H9 (cell line): ENCODE results near the gene NRXN3. TPM values are rescaled to one million over a fixed set of nuclear protein-coding genes. Genes with fewer than 3 reads are reported as not detected.

ENCODE experiments used
- DNase-seq: peaks from one replicate; pipeline ENCODE4 v3.0.0-alpha.2; 2017
- H2AFZ ChIP-seq: one replicate; pipeline ENCODE4 v1.6.1; 2013; ENCODE audit warnings: mild to moderate bottlenecking, low read length, control low read depth, moderate library complexity
- H2AK5ac ChIP-seq: 2 replicates; pipeline ENCODE4 v1.6.1; 2013; ENCODE audit warnings: low read length, control low read depth, mixed read lengths; ENCODE audit not compliant: insufficient read length
- H2BK120ac ChIP-seq: one replicate; pipeline ENCODE4 v1.6.1; 2013; ENCODE audit warnings: low read depth, mild to moderate bottlenecking, low read length, control low read depth, inconsistent platforms; ENCODE audit not compliant: poor library complexity, severe bottlenecking
- H2BK12ac ChIP-seq: 2 replicates; pipeline ENCODE4 v1.6.1; 2013; ENCODE audit warnings: low read length, control low read depth, mixed read lengths, low read depth; ENCODE audit not compliant: insufficient read length
- H2BK15ac ChIP-seq: 2 replicates; pipeline ENCODE4 v1.6.1; 2013; ENCODE audit warnings: low read depth, low read length, control low read depth
- H2BK20ac ChIP-seq: one replicate; pipeline ENCODE4 v1.6.1; 2013; ENCODE audit warnings: low read depth, mild to moderate bottlenecking, low read length, control low read depth, inconsistent platforms; ENCODE audit not compliant: poor library complexity, severe bottlenecking
- H2BK5ac ChIP-seq: 2 replicates; pipeline ENCODE4 v1.6.1; 2013; ENCODE audit warnings: low read length, control low read depth, mixed read lengths; ENCODE audit not compliant: insufficient read length
- H3K14ac ChIP-seq: 2 replicates; pipeline ENCODE4 v1.6.1; 2013; ENCODE audit warnings: low read length, control low read depth; ENCODE audit not compliant: insufficient read depth
- H3K18ac ChIP-seq: 2 replicates; pipeline ENCODE4 v1.6.1; 2013; ENCODE audit warnings: low read depth, mild to moderate bottlenecking, mixed read lengths, low read length, control low read depth; ENCODE audit not compliant: insufficient read length
- H3K23ac ChIP-seq: 2 replicates; pipeline ENCODE4 v1.6.1; 2013; ENCODE audit warnings: low read length, control low read depth, mixed read lengths, low read depth; ENCODE audit not compliant: insufficient read length
- H3K23me2 ChIP-seq: 2 replicates; pipeline ENCODE4 v1.6.1; 2013; ENCODE audit warnings: low read depth, mild to moderate bottlenecking, mixed read lengths, low read length, control low read depth; ENCODE audit not compliant: insufficient read length, poor library complexity, severe bottlenecking
- H3K27ac ChIP-seq: 2 replicates; pipeline ENCODE4 v1.5.1; 2013; ENCODE audit warnings: low read length, control low read depth, mixed read lengths, low read depth; ENCODE audit not compliant: insufficient read length
- H3K27me3 ChIP-seq: 2 replicates; pipeline ENCODE4 v1.6.1; 2013; ENCODE audit warnings: low read length, control low read depth, inconsistent platforms; ENCODE audit not compliant: insufficient read depth
- H3K4ac ChIP-seq: 2 replicates; pipeline ENCODE4 v1.6.1; 2013; ENCODE audit warnings: low read depth, mild to moderate bottlenecking, control low read depth, inconsistent platforms, low read length, moderate library complexity
- H3K4me1 ChIP-seq: 2 replicates; pipeline ENCODE4 v1.6.1; 2013; ENCODE audit warnings: low read length, control low read depth, inconsistent platforms; ENCODE audit not compliant: insufficient read depth
- H3K4me2 ChIP-seq: 2 replicates; pipeline ENCODE4 v1.6.1; 2013; ENCODE audit warnings: low read length, control low read depth, mixed read lengths; ENCODE audit not compliant: insufficient read length, insufficient read depth
- H3K56ac ChIP-seq: 2 replicates; pipeline ENCODE4 v1.6.1; 2013; ENCODE audit warnings: low read depth, mild to moderate bottlenecking, mixed read lengths, low read length, control low read depth; ENCODE audit not compliant: insufficient read length
- H3K79me1 ChIP-seq: 2 replicates; pipeline ENCODE4 v1.6.1; 2013; ENCODE audit warnings: low read depth, mild to moderate bottlenecking, moderate library complexity, low read length, control low read depth, inconsistent platforms; ENCODE audit not compliant: insufficient read depth, poor library complexity, severe bottlenecking
- H3K79me2 ChIP-seq: 2 replicates; pipeline ENCODE4 v1.6.1; 2013; ENCODE audit warnings: low read length, control low read depth, inconsistent platforms; ENCODE audit not compliant: insufficient read depth
- H3K9ac ChIP-seq: 2 replicates; pipeline ENCODE4 v1.6.1; 2013; ENCODE audit warnings: low read length, control low read depth, mixed read lengths; ENCODE audit not compliant: insufficient read length; ENCODE audit errors: extremely low read depth
- H3K9me3 ChIP-seq: one replicate; pipeline ENCODE4 v1.6.1; 2013; ENCODE audit warnings: low read depth, low read length, inconsistent platforms; ENCODE audit not compliant: control insufficient read depth
- H3T11ph ChIP-seq: one replicate; pipeline ENCODE4 v1.6.1; 2013; ENCODE audit warnings: mild to moderate bottlenecking, low read length, control low read depth, inconsistent platforms
- H4K20me1 ChIP-seq: one replicate; pipeline ENCODE4 v1.6.1; 2013; ENCODE audit not compliant: control insufficient read depth, insufficient read length, insufficient read depth
- H4K5ac ChIP-seq: 2 replicates; pipeline ENCODE4 v1.6.1; 2013; ENCODE audit warnings: low read depth, mild to moderate bottlenecking, mixed read lengths, low read length, control low read depth; ENCODE audit not compliant: insufficient read length
- H4K8ac ChIP-seq: replicated peaks from 2 replicates; pipeline ENCODE4 v1.6.1; 2013; ENCODE audit warnings: low read length, control low read depth, mixed read lengths, low read depth; ENCODE audit not compliant: insufficient read length
- H4K91ac ChIP-seq: 2 replicates; pipeline ENCODE4 v1.6.1; 2013; ENCODE audit warnings: low read depth, mild to moderate bottlenecking, moderate library complexity, mixed read lengths, low read length, control low read depth; ENCODE audit not compliant: insufficient read length
- H3K27ac Mint-ChIP-seq, 3 experiments: 2 replicates in 2 of 3; 3 replicates in 1 of 3; pipeline ENCODE4 v1.8.0; 2020 to 2021; ENCODE audit warnings: mixed read lengths in 3 of 3, mild to moderate bottlenecking in 1 of 3, moderate library complexity in 1 of 3
- H3K27me3 Mint-ChIP-seq: 2 replicates; pipeline ENCODE4 v1.8.0; 2021; ENCODE audit warnings: low read depth, mild to moderate bottlenecking, moderate library complexity, mixed read lengths
- H3K36me3 Mint-ChIP-seq, 3 experiments: 2 replicates in 2 of 3; 3 replicates in 1 of 3; pipeline ENCODE4 v1.8.0; 2020 to 2021; ENCODE audit warnings: low read depth in 3 of 3, mixed read lengths in 3 of 3; ENCODE audit not compliant: insufficient read depth in 1 of 3
- H3K4me1 Mint-ChIP-seq, 2 experiments: 2 replicates each; pipeline ENCODE4 v1.8.0; 2020; ENCODE audit warnings: mixed read lengths in 2 of 2
- H3K4me3 Mint-ChIP-seq, 2 experiments: 2 replicates in 1 of 2; 3 replicates in 1 of 2; pipeline ENCODE4 v1.8.0; 2020 to 2021; ENCODE audit warnings: mild to moderate bottlenecking in 2 of 2, mixed read lengths in 2 of 2, moderate library complexity in 1 of 2
- H3K9me3 Mint-ChIP-seq, 2 experiments: 2 replicates in 1 of 2; 3 replicates in 1 of 2; pipeline ENCODE4 v1.8.0; 2020; ENCODE audit warnings: mild to moderate bottlenecking in 2 of 2, mixed read lengths in 2 of 2, moderate library complexity in 1 of 2
- CTCF ChIP-seq: fragments of 200-600 bp; sonication (generic); conservative IDR thresholded peaks from 3 replicates; pipeline ENCODE4 v1.8.0; 2021; ENCODE audit warnings: antibody characterized with exemption, mild to moderate bottlenecking
- WGBS: extraction: QIAGEN DNeasy Blood & Tissue Kit; methylation state at CpG from one replicate; pipeline ENCODE4 v1.1.7; 2013; ENCODE audit warnings: missing lambda C conversion rate, low lambda C conversion rate, mixed read lengths; ENCODE audit not compliant: insufficient read length; ENCODE audit errors: extremely low coverage; 5-methylcytosine and 5-hydroxymethylcytosine counted together
- total RNA-seq: library from RNA; stranded (reverse); gene quantifications from 2 replicates; pipeline ENCODE4 v1.2.1, GENCODE V29; 2021

The NRXN3 gene
- total RNA-seq, 1 experiment from 2014 or later: 1.8 TPM

- Histone ChIP-seq H2BK120ac (no peak overlapping the region), H4K8ac (no peak overlapping the region)
- no peaks in the 10 kb centered on the region for H3K36me3 Mint-ChIP-seq
Measured at GRCh38 chr14:79089576-79089975, 919.4 kb downstream of the NRXN3 start.

More at GRCh38 chr14:79089576-79089975, 919.4 kb downstream of the NRXN3 start:
- Histone ChIP-seq H3K4ac (no peak overlapping the region), H2AK5ac (no peak overlapping the region), H2BK20ac (no peak overlapping the region), H3K4me1 (peaks cover 3% of the 10 kb centered on the region; the same call in 1 of the 2 replicates), H3K23me2 (no peaks in the 10 kb centered on the region), H3K27ac (no peak overlapping the region), H4K91ac (no peak overlapping the region), H3T11ph (no peak overlapping the region), H3K9ac (no peak overlapping the region), H3K56ac (no peak overlapping the region), H3K79me2 (no peaks in the 10 kb centered on the region), H3K27me3 (no peaks in the 10 kb centered on the region), H3K4me2 (no peak overlapping the region), H2AFZ (no peak overlapping the region), H2BK15ac (no peak overlapping the region), H3K18ac (no peak overlapping the region), H2BK5ac (no peak overlapping the region), H4K5ac (no peak overlapping the region), H3K14ac (no peak overlapping the region), H2BK12ac (no peak overlapping the region), H3K79me1 (no peaks in the 10 kb centered on the region), H4K20me1 (no peaks in the 10 kb centered on the region), H3K23ac (no peak overlapping the region), H3K9me3 (no peaks in the 10 kb centered on the region)
- H3K4me1 Mint-ChIP-seq: peaks cover 20 to 38% of the 10 kb centered on the region in 2 experiments
- DNase-seq: no peak
- H3K27ac Mint-ChIP-seq: no peak overlapping the region
- no CpG with 5 or more reads among the region's 3 CpGs for WGBS
- H3K9me3 Mint-ChIP-seq: no peaks in the 10 kb centered on the region; a peak in 1 of 5 replicates
- no peak for TF ChIP-seq CTCF
- H3K4me3 Mint-ChIP-seq: no peak overlapping the region
- H3K27me3 Mint-ChIP-seq: peaks cover 85% of the 10 kb centered on the region
